Measurements from ENCODE around the gene PHACTR3.

DNA sequence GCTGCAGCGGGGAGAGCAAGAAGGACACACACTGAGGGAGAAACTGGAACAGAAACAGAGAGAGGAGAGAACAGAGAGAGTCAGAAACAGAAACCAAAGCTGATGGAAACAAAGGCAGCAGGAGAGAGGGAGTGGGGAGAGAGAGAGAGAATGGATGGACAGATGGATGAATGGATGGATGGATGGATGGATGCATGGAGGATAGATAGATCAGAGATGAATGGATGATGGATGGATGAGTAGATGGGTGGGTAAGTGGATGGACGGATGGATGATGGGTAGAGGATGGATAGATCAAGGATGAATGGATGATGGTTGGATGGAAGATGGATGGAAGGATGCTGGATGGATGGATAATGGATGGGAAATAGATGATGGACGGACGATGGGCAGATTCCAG is 35.0 kb upstream of the PHACTR3 start:
- TF ChIP-seq POLR2A (IDR thresholded peaks at IDR 0.05) = no peak
- no peak for TF ChIP-seq EP300 (IDR thresholded peaks at IDR 0.05)
- no peak for TF ChIP-seq CTCF (IDR thresholded peaks at IDR 0.05)
- no peak for TF ChIP-seq POLR2AphosphoS5 (IDR thresholded peaks at IDR 0.05)

Data from suprapubic skin (tissue), 4 donors.